ENCODE measurements around the gene HPCA.

The HPCA gene

DNA sequence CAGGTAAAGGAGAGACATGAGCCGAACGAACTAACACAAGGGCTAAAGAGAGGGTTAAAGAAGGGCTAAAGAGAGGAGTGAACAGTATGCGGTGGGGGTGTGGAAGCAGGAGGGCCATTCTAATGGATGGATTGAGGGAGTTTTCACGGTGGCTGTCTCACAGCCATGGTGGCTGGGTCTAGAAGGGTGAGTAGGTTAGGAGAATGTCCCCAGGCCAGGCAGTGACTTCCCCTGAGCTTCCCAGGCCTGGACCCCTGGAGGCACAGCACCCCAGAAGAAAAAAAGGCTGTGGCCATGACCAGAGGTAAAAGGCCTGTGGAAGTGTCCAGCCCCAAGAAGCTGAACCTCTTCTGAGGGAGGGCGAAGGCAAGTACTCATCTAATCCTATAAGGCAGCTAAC lies 19.1 kb upstream of the HPCA start:
- DNase-seq (ENCODE audit: low read depth): no peak
- TF ChIP-seq, protein P1, sequence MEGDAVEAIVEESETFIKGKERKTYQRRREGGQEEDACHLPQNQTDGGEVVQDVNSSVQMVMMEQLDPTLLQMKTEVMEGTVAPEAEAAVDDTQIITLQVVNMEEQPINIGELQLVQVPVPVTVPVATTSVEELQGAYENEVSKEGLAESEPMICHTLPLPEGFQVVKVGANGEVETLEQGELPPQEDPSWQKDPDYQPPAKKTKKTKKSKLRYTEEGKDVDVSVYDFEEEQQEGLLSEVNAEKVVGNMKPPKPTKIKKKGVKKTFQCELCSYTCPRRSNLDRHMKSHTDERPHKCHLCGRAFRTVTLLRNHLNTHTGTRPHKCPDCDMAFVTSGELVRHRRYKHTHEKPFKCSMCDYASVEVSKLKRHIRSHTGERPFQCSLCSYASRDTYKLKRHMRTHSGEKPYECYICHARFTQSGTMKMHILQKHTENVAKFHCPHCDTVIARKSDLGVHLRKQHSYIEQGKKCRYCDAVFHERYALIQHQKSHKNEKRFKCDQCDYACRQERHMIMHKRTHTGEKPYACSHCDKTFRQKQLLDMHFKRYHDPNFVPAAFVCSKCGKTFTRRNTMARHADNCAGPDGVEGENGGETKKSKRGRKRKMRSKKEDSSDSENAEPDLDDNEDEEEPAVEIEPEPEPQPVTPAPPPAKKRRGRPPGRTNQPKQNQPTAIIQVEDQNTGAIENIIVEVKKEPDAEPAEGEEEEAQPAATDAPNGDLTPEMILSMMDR (IDR thresholded peaks at IDR 0.05; ENCODE audit: low read depth, low read length, missing control alignments): no peak
- no peak overlapping the region for H3K4me3 ChIP-seq (ENCODE audit: low read depth, low read length)
- in situ Hi-C loops (cut with HindIII; ENCODE audit: low sequenced_read_pairs): no loop called here

DNA sequence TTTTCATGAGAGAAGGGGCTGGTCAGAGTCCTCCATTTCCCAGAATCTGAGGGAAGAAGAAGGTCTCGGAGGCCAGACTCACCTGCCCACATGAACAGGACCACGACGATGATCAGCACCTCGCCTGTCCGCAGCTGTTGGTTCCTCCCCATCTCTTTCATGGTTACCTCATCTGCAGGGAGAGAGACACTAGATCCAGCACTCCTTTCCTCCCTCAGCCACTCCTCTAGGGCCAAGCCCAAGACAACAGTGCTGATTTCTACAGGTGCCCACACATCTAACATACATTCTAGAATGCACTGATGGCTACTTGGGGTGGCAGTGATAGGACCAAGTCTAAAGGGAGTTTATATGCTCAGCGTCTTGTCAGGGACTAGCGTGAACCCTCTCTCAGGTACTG lies 18.6 kb upstream of the HPCA start:
- TF ChIP-seq, protein P1 (IDR thresholded peaks at IDR 0.05; ENCODE audit: low read depth, low read length, missing control alignments): no peak
- in situ Hi-C loops (cut with HindIII; ENCODE audit: low sequenced_read_pairs): no loop called here

GRCh38 chr1:32868085-32868484 lies 18.2 kb upstream of the HPCA start:
- TF ChIP-seq, protein P1 (IDR thresholded peaks at IDR 0.05; ENCODE audit: low read depth, low read length, missing control alignments): no peak
- in situ Hi-C loops (cut with HindIII; ENCODE audit: low sequenced_read_pairs): no loop called here

More for the DNA sequence above, 18.6 kb upstream of the HPCA start:
- DNase-seq (ENCODE audit: low read depth): no peak
- H3K4me3 ChIP-seq (ENCODE audit: low read depth, low read length): no peak overlapping the region

GRCh38 chr1:32868806-32869455 lies 17.4 kb upstream of the HPCA start:
- no peak overlapping the region for H3K4me3 ChIP-seq (ENCODE audit: low read depth, low read length)
- no peak for DNase-seq (ENCODE audit: low read depth)
- TF ChIP-seq, protein P1 (IDR thresholded peaks at IDR 0.05; ENCODE audit: low read depth, low read length, missing control alignments): no peak
- in situ Hi-C loops (cut with HindIII; ENCODE audit: low sequenced_read_pairs): no loop called here

More at GRCh38 chr1:32868085-32868484, 18.2 kb upstream of the HPCA start:
- DNase-seq (ENCODE audit: low read depth): no peak
- H3K4me3 ChIP-seq (ENCODE audit: low read depth, low read length): no peak overlapping the region

DNA sequence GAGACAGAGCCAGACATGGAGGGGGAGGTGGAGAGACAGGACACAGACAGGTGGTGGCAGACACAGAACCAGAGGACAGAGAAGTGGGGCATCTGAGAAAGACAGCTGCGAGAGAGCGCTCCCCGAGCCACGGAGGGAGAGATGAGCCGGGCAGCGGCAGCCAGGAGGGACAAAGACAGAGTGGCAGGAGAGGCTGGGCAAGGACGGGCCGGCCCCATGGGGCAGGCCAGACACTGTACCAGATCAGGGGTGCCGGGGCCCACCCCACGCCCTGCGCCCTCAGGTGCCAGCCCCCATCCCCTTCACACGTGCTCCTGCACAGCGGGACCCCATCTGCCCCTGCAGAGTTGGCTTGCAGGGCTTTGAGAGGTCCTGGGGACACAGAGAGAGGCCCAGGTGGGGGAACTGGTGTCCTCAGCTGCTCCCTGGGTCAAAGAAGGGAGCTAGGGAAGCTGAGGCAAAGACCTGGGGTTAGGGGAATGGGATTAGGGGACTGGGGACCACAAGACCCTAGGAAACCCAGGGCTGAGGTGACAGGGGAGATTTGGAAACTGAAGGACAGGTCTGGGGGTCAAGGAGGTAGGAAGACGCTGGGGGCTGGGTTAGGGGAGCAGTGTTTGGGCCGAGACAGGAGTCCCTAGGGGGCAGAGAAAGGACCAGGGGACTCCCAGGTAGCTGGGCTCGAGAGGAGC lies 16.2 kb upstream of the HPCA start:
- H3K4me3 ChIP-seq (ENCODE audit: low read depth, low read length): peak overlapping the region; percentile 19
- DNase-seq (ENCODE audit: low read depth): no peak
- TF ChIP-seq, protein P1 (IDR thresholded peaks at IDR 0.05; ENCODE audit: low read depth, low read length, missing control alignments): no peak
- in situ Hi-C loops (cut with HindIII; ENCODE audit: low sequenced_read_pairs): no loop called here

DNA sequence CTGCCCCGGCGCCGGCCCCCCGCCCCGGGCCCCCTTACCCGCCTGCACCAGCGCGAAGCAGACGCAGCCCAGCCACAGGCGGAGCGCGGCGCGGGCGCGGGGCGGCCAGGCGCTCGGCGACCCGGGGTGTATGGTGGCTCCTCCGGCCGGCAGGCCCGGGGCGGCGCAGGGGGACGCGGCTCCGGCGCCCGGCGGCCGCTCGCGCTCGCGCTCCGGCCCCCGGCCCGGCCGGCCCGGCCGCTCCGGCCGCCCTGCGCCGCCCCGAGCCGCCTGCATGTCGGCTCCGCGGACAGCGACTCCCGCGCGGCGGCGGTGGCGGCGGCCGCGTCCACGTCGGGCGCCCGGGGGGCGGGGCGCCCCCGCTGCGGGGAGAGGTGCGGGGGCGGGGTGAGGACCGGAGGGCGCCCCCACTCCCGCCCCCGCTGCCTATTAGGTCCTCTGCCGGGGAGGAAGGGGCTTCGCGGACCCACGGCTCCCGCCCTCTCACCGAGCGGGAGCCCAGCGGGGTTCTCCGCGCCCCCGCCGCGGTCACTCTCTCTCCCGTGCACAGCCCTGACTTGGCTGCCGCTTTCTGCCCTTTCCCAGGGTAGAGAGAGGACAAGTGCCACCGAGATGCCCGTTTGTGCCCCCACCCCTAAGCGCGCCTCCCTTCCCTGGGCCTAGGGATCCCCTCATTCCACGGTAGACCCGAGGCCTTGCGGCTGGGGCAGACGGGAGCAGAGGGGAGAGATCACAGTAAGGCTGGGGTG lies 15.5 kb upstream of the HPCA start, which contains the start of gene FNDC5:
Gene FNDC5, minus strand, starts transcription at position 298 of the 749 bp plus-strand sequence.
- no peak for DNase-seq (ENCODE audit: low read depth)
- H3K4me3 ChIP-seq (ENCODE audit: low read depth, low read length): peak within 1 kb of the TSS; percentile 39
- TF ChIP-seq, protein P1 (IDR thresholded peaks at IDR 0.05; ENCODE audit: low read depth, low read length, missing control alignments): no peak
- in situ Hi-C loops (cut with HindIII; ENCODE audit: low sequenced_read_pairs): no loop called here
